ENCODE results near the gene WDFY4. TPM values are rescaled to one million over a fixed set of nuclear protein-coding genes. Genes with fewer than 3 reads are reported as not detected.

Gene WDFY4
- total and polyA plus RNA-seq, 2 of the 4 experiments (the other 2 are of a cell fraction): not detected

- TF ChIP-seq POLR2A (IDR thresholded peaks at IDR 0.05; ENCODE audit: low read depth, low read length) (no peak), RFX5 (IDR thresholded peaks at IDR 0.05; ENCODE audit: low read depth, low read length) (no peak), USF2 (IDR thresholded peaks at IDR 0.05; ENCODE audit: low read depth, low read length) (no peak), CTCF (conservative IDR thresholded peaks at IDR 0.05; ENCODE audit: low read depth, low read length) (no peak), FOS (IDR thresholded peaks at IDR 0.05; ENCODE audit: low read depth, low read length) (no peak), CHD1 (IDR thresholded peaks at IDR 0.05; ENCODE audit: low read depth, low read length) (no peak), BHLHE40 (IDR thresholded peaks at IDR 0.05; ENCODE audit: low read depth, low read length) (no peak), RCOR1 (IDR thresholded peaks at IDR 0.05; ENCODE audit: insufficient replicate concordance, low read length) (no peak), SMC3 (IDR thresholded peaks at IDR 0.05; ENCODE audit: low read depth, low read length) (no peak), MXI1 (IDR thresholded peaks at IDR 0.05; ENCODE audit: borderline replicate concordance, low read depth, low read length) (no peak), CEBPB (IDR thresholded peaks at IDR 0.05; ENCODE audit: low read depth, low read length) (no peak), RAD21 (IDR thresholded peaks at IDR 0.05; ENCODE audit: low read length) (no peak), MAZ (IDR thresholded peaks at IDR 0.05; ENCODE audit: borderline replicate concordance, low read depth, low read length) (no peak), NFE2L2 (IDR thresholded peaks at IDR 0.05; ENCODE audit: low read depth, low read length) (no peak), MAFK (IDR thresholded peaks at IDR 0.05; ENCODE audit: low read depth, low read length) (no peak), ELK1 (IDR thresholded peaks at IDR 0.05; ENCODE audit: borderline replicate concordance, low read depth, low read length) (no peak)
- no peak for DNase-seq
- no peaks in the 10 kb centered on the region for H3K36me3 ChIP-seq (ENCODE audit: control insufficient read depth, insufficient read depth, low read length)
- POLR2A ChIA-PET (ENCODE audit: unreplicated experiment): no interaction called here
- H2BK20ac ChIP-seq (ENCODE audit: low read depth, low read length): no peak overlapping the region
- no peak overlapping the region for H3K4me3 ChIP-seq (ENCODE audit: insufficient read depth, low read depth, low read length)
- WGBS, 2 experiments (ENCODE audit: extremely low coverage in 2 of 2, insufficient read length in 1 of 2): no CpG with 5 or more reads among the region's 5 CpGs
- H4K20me1 ChIP-seq (ENCODE audit: insufficient read depth, low read length): no peaks in the 10 kb centered on the region
- no peak for ATAC-seq (ENCODE audit: low read depth)
- no peak overlapping the region for H2BK15ac ChIP-seq (ENCODE audit: low read depth, low read length)
- H3K4me2 ChIP-seq (ENCODE audit: low read depth, low read length): no peak overlapping the region
- H3K14ac ChIP-seq (replicated peaks; ENCODE audit: low read depth, low read length): no peak overlapping the region
- no peak overlapping the region for H3K18ac ChIP-seq (ENCODE audit: low read depth, low read length)
- no peaks in the 10 kb centered on the region for H3K79me1 ChIP-seq (ENCODE audit: low read depth in 1 of 2, low read length in 2 of 2)
- no peaks in the 10 kb centered on the region for H3K9me1 ChIP-seq (ENCODE audit: insufficient read depth, low read length)
- intact Hi-C loops (cut with micrococcal nuclease) (loop anchor here (10.0 kb wide), 1 partner anchor 314 kb away; no protein-coding TSS in a partner anchor), in situ Hi-C loops (cut with MboI; ENCODE audit: low sequenced_read_pairs) (loop anchor here (5.0 kb wide), 1 partner anchor 534 kb away; no protein-coding TSS in a partner anchor), dilution Hi-C loops (cut with HindIII; ENCODE audit: low sequenced_read_pairs, unreplicated experiment) (no loop called here)
- CTCF ChIA-PET: no interaction called here
- no peak overlapping the region for H3K56ac ChIP-seq (ENCODE audit: extremely low read depth, insufficient read depth, low read length)
- H4K5ac ChIP-seq (ENCODE audit: low read depth, low read length): no peak overlapping the region
- no TSS peak for BruUV-seq (replicated peaks)
- H2AFZ ChIP-seq (replicated peaks; ENCODE audit: low read length, poor library complexity): no peak overlapping the region
- H2BK120ac ChIP-seq (ENCODE audit: low read depth, low read length): no peak overlapping the region
- H3K9ac ChIP-seq (ENCODE audit: low read depth, low read length): no peak overlapping the region
- no peaks in the 10 kb centered on the region for H3K9me3 ChIP-seq (ENCODE audit: control insufficient read depth, insufficient read depth, low read length)
- no peak overlapping the region for H3K27ac ChIP-seq (ENCODE audit: insufficient read depth, low read length)
- H4K8ac ChIP-seq (ENCODE audit: low read depth in 2 of 2, low read length in 2 of 2): no peak overlapping the region
- no peaks in the 10 kb centered on the region for H3K4me1 ChIP-seq (ENCODE audit: control insufficient read depth, insufficient read depth, low read length)
- H2BK5ac ChIP-seq (ENCODE audit: low read depth, low read length, poor library complexity, severe bottlenecking): no peak overlapping the region
- H3K27me3 ChIP-seq (ENCODE audit: control insufficient read depth, insufficient read depth, low read length): peaks cover 18% of the 10 kb centered on the region
- no peak overlapping the region for H3K23ac ChIP-seq (ENCODE audit: low read depth, low read length)
- no peak overlapping the region for H4K91ac ChIP-seq (ENCODE audit: insufficient read depth, low read depth, low read length)
- H2AK5ac ChIP-seq (ENCODE audit: low read depth, low read length): no peak overlapping the region
- H2AK9ac ChIP-seq (replicated peaks; ENCODE audit: low read depth, low read length, poor library complexity): no peak overlapping the region
- H3K4ac ChIP-seq (ENCODE audit: low read depth, low read length): no peak overlapping the region
These were observed 293.6 kb downstream of the WDFY4 start for GRCh38 chr10:48978318-48978717.

Measured in IMR-90 (cell line).